Glutamatergic neuron (in vitro differentiated cells): ENCODE results near the gene GMEB2. TPM values are rescaled to one million over a fixed set of nuclear protein-coding genes. Genes with fewer than 3 reads are reported as not detected.

Source experiments
- DNase-seq: peaks from one replicate; pipeline ENCODE4 v3.0.0; 2022
- H3K27ac Mint-ChIP-seq: one replicate; pipeline ENCODE4 v1.8.0; 2020; ENCODE audit warnings: mild to moderate bottlenecking, mixed read lengths, inconsistent platforms; ENCODE audit not compliant: unreplicated experiment
- H3K27me3 Mint-ChIP-seq: one replicate; pipeline ENCODE4 v1.8.0; 2020; ENCODE audit warnings: mild to moderate bottlenecking, moderate library complexity, mixed read lengths, inconsistent platforms; ENCODE audit not compliant: unreplicated experiment
- H3K36me3 Mint-ChIP-seq: one replicate; pipeline ENCODE4 v1.8.0; 2020; ENCODE audit warnings: mild to moderate bottlenecking, mixed read lengths, inconsistent platforms; ENCODE audit not compliant: unreplicated experiment
- H3K4me1 Mint-ChIP-seq: one replicate; pipeline ENCODE4 v1.8.0; 2020; ENCODE audit warnings: mild to moderate bottlenecking, low read depth, mixed read lengths, inconsistent platforms; ENCODE audit not compliant: unreplicated experiment
- H3K4me3 Mint-ChIP-seq: one replicate; pipeline ENCODE4 v1.8.0; 2020; ENCODE audit warnings: mild to moderate bottlenecking, mixed read lengths, inconsistent platforms; ENCODE audit not compliant: unreplicated experiment
- H3K9me3 Mint-ChIP-seq: one replicate; pipeline ENCODE4 v1.8.0; 2020; ENCODE audit warnings: mild to moderate bottlenecking, moderate library complexity, mixed read lengths, inconsistent platforms; ENCODE audit not compliant: unreplicated experiment
- CTCF ChIP-seq: fragments of 200-600 bp; sonication (generic); IDR thresholded peaks from one replicate; pipeline ENCODE4 v1.5.0; 2021; ENCODE audit not compliant: partially characterized antibody, unreplicated experiment
- total RNA-seq: library from RNA; stranded (reverse); fragmentation: NEBNext Ultra II Directional; extraction: Animal tissue kit (Norgen Biotek cat#: 25700); gene quantifications from one replicate; pipeline ENCODE4 v1.2.1, GENCODE V29; 2021; ENCODE audit not compliant: unreplicated experiment

Gene GMEB2
- total RNA-seq, 1 donor from 2014 or later, result 12.8 TPM

GRCh38 chr20:63566395-63567135 is 60.3 kb downstream of the GMEB2 start:
- no peak overlapping the region for H3K27ac Mint-ChIP-seq
- no peak for DNase-seq
- TF ChIP-seq CTCF, result no peak
- H3K4me3 Mint-ChIP-seq, result no peak overlapping the region
- peaks cover 1% of the 10 kb centered on the region for H3K27me3 Mint-ChIP-seq
- no peaks in the 10 kb centered on the region for H3K4me1 Mint-ChIP-seq
- H3K9me3 Mint-ChIP-seq, result no peaks in the 10 kb centered on the region
- no peaks in the 10 kb centered on the region for H3K36me3 Mint-ChIP-seq

DNA sequence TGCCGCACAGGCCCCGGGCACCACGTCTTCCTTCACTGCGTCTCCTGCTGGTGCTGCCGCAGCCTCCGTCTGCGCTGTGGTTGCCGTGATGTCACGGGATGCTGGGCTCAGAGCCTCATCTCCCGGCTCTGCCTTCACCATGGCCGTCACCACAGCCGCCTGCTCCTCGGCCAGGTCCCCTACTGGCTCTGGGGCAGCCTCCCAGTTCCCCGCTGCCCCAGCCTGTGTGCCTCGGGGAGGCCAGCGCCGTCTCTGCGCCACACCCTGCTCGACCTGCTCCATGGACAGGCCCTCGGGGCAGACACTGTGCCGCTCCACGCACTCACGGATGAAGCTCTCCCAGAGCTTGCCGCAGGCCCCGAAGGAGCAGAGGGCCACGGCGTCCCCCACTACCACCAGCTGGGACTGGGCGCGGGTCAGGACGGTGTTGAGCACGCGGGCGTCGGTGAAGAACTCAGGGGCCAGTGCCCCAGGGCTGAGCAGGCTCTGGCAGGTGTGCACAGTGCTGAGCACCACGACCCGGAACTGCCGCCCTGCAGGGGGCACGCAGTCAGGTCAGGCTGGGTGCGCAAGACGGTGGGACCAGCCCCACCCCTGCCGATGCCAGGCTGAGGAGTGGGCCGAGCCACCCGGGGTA is 61.1 kb downstream of the GMEB2 start:
- no peaks in the 10 kb centered on the region for H3K4me1 Mint-ChIP-seq
- DNase-seq, result no peak
- no peaks in the 10 kb centered on the region for H3K9me3 Mint-ChIP-seq
- no peak overlapping the region for H3K4me3 Mint-ChIP-seq
- H3K36me3 Mint-ChIP-seq, result no peaks in the 10 kb centered on the region
- peaks cover 1% of the 10 kb centered on the region for H3K27me3 Mint-ChIP-seq
- no peak overlapping the region for H3K27ac Mint-ChIP-seq
- TF ChIP-seq CTCF, result no peak

- no peak for TF ChIP-seq CTCF
Measured at GRCh38 chr20:63565021-63565698, 61.7 kb downstream of the GMEB2 start.

GRCh38 chr20:63564036-63564810 is 62.7 kb downstream of the GMEB2 start:
- no peaks in the 10 kb centered on the region for H3K36me3 Mint-ChIP-seq
- no peak for DNase-seq
- H3K27me3 Mint-ChIP-seq, result no peaks in the 10 kb centered on the region
- H3K4me3 Mint-ChIP-seq, result no peak overlapping the region
- no peak overlapping the region for H3K27ac Mint-ChIP-seq
- peaks cover 3% of the 10 kb centered on the region for H3K9me3 Mint-ChIP-seq
- H3K4me1 Mint-ChIP-seq, result no peaks in the 10 kb centered on the region
- TF ChIP-seq CTCF, result no peak

More at GRCh38 chr20:63565021-63565698, 61.7 kb downstream of the GMEB2 start:
- H3K4me3 Mint-ChIP-seq, result no peak overlapping the region
- no peak overlapping the region for H3K27ac Mint-ChIP-seq
- no peaks in the 10 kb centered on the region for H3K36me3 Mint-ChIP-seq
- DNase-seq, result no peak
- peaks cover 1% of the 10 kb centered on the region for H3K27me3 Mint-ChIP-seq
- peaks cover 3% of the 10 kb centered on the region for H3K9me3 Mint-ChIP-seq
- H3K4me1 Mint-ChIP-seq, result no peaks in the 10 kb centered on the region
